Lung (tissue), 16 donors: ENCODE measurements around the gene TLL1. TPM values are rescaled to one million over a fixed set of nuclear protein-coding genes. Genes with fewer than 3 reads are reported as not detected.

Experiments
- ATAC-seq: fragments of 200-7000 bp; cut with Tn5 transposase; one replicate; pipeline ENCODE4 v1.9.1; 2020; ENCODE audit warnings: moderate number of reproducible peaks; ENCODE audit not compliant: insufficient read depth, low FRiP score
- DNase-seq, 3 donors: peaks; one replicate each; pipeline ENCODE4 v3.0.0-alpha.2; 2013 to 2017
- H3K27ac ChIP-seq, 2 donors: one replicate each; pipeline ENCODE4 v1.5.1; 2013; ENCODE audit warnings: mild to moderate bottlenecking in 2 of 2, moderate library complexity in 2 of 2, control low read depth in 1 of 2, inconsistent platforms in 1 of 2, low read depth in 1 of 2, low read length in 1 of 2
- H3K27me3 ChIP-seq, 3 donors: one replicate each; pipeline ENCODE4 v1.5.1; 2013; ENCODE audit warnings: low read length in 2 of 3; ENCODE audit not compliant: control insufficient read depth in 3 of 3, insufficient read depth in 3 of 3
- H3K36me3 ChIP-seq, 4 donors: one replicate each; pipeline ENCODE4 v1.5.1; 2013; ENCODE audit warnings: low read length in 4 of 4, mild to moderate bottlenecking in 1 of 4, moderate library complexity in 1 of 4; ENCODE audit not compliant: control insufficient read depth in 4 of 4, insufficient read depth in 4 of 4
- H3K4me1 ChIP-seq, 5 donors: one replicate each; pipeline ENCODE4 v1.5.1; 2013; ENCODE audit warnings: low read length in 5 of 5, mild to moderate bottlenecking in 2 of 5, moderate library complexity in 1 of 5; ENCODE audit not compliant: control insufficient read depth in 5 of 5, insufficient read depth in 5 of 5
- H3K4me3 ChIP-seq: one replicate; pipeline ENCODE4 v1.5.1; 2013; ENCODE audit warnings: mild to moderate bottlenecking, control low read depth, moderate library complexity
- H3K9ac ChIP-seq, 2 donors: one replicate each; pipeline ENCODE4 v1.5.1; 2013; ENCODE audit warnings: low read length in 2 of 2, control low read depth in 1 of 2; ENCODE audit not compliant: insufficient read depth in 1 of 2
- H3K9me3 ChIP-seq, 4 donors: one replicate each; pipeline ENCODE4 v1.5.1; 2013; ENCODE audit warnings: low read length in 3 of 4, mild to moderate bottlenecking in 1 of 4, moderate library complexity in 1 of 4; ENCODE audit not compliant: control insufficient read depth in 4 of 4, insufficient read depth in 3 of 4
- WGBS, 2 donors: extraction: QIAGEN DNeasy Blood & Tissue Kit; methylation state at CpG; one replicate each; pipeline ENCODE4 v1.1.7; 2013; 5-methylcytosine and 5-hydroxymethylcytosine counted together
- long read RNA-seq, 5 donors: transcript quantifications; one replicate each; lab custom pipeline, GENCODE V29; 2026
- polyA plus RNA-seq, 2 donors: library from polyadenylated mRNA; stranded (reverse); fragments of 200-250 nt; gene quantifications; one replicate each; pipeline ENCODE4 v1.2.1, GENCODE V29; 2013
- total RNA-seq, 2 donors: library from RNA; depleted of rRNA in 1 of 2; stranded (reverse); fragments of >200 nt in 1 of 2; gene quantifications; one replicate each; pipeline ENCODE4 v1.2.1, GENCODE V29; 2014 to 2021
- TF ChIP-seq, protein P1 (sequence below): IDR thresholded peaks from 2 replicates; pipeline ENCODE4 v1.5.1; 2012; ENCODE audit warnings: mild to moderate bottlenecking; ENCODE audit errors: control extremely low read depth, extremely low read depth
- donor health status: control.
- donor health status: control.
- donor health status: Bipolar disorder and iron deficiency.
- donor health status: healthy.
- donor health status: DM: yes; HTN: yes; CAD: no.

The TLL1 gene
- total RNA-seq (1 to 10 TPM; 2.7 to 5.7 TPM), polyA plus RNA-seq (1 to 10 TPM in 1 of 2 donors, under 1 TPM in 1; 0.93 to 1.1 TPM)
- long read RNA-seq, donor 1, full-length matches to known transcripts = 1 of 1 reads
- long read RNA-seq, donor 1, partial matches to known transcripts = 0 of 1 reads
- long read RNA-seq, donor 1, other reads (novel, unspliced or antisense) = 0 of 1 reads
- long read RNA-seq, donor 2 = 0 reads
- long read RNA-seq, donor 3 = 0 reads
- long read RNA-seq, donor 4 = 0 reads
- long read RNA-seq, donor 5 = 0 reads

DNA sequence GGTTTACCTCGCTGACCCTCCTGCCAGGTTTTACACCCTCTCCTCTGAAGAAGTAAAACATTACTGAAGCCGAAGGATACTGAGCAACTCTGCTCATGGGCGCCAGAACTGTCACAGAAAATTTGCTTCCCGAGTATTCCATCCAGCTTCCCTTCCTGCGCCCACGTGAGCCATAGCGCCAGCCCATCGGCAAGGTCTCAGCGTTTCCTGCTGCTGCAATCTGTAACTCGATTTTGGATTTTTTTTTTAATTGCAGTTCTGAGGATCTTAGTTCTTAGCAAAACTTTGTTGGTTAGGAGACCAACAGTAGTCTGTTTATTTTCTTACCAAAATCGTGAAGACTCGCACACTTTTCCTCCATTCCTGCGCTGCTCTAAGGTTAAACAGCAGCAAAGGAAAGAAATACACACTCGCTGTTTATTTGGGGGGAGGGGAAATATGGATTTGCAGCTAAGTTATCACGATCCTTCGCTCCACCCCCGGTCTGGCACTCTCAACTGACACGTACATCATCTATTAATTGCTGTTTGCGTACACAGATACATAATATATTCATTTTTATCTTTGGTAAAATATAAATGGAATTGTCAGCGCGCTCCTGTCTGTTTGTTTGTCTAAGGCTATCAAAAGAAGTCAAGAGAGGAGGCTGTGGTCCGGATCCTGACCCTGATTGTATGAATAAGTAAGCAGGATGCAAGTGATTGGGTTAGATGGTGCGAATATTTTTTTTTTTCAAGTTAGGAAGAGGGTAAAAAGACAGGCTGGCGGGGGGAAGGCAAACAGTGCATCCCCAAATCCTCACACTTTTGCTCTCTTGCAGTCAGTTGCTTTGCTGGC, at the start of gene TLL1:
Gene TLL1, plus strand, starts transcription at position 777 of the 837 bp plus-strand sequence. CDS start 668 bp downstream, outside the sequence.
- peaks cover 0 to 28% (median 8%) of the 10 kb centered on the region in 5 donors for H3K4me1 ChIP-seq
- ATAC-seq = no peak
- H3K36me3 ChIP-seq = no peaks in the 10 kb centered on the region
- H3K4me3 ChIP-seq = peak within 1 kb of the TSS; percentile 17
- peak within 1 kb of the TSS; percentile 27 to 70 for H3K27ac ChIP-seq
- peaks cover 0 to 65% (median 58%) of the 10 kb centered on the region in 3 donors for H3K27me3 ChIP-seq
- peaks cover 0 to 3% (median 0%) of the 10 kb centered on the region in 4 donors for H3K9me3 ChIP-seq
- no peak within 1 kb of the TSS for H3K9ac ChIP-seq
- TF ChIP-seq, protein P1, sequence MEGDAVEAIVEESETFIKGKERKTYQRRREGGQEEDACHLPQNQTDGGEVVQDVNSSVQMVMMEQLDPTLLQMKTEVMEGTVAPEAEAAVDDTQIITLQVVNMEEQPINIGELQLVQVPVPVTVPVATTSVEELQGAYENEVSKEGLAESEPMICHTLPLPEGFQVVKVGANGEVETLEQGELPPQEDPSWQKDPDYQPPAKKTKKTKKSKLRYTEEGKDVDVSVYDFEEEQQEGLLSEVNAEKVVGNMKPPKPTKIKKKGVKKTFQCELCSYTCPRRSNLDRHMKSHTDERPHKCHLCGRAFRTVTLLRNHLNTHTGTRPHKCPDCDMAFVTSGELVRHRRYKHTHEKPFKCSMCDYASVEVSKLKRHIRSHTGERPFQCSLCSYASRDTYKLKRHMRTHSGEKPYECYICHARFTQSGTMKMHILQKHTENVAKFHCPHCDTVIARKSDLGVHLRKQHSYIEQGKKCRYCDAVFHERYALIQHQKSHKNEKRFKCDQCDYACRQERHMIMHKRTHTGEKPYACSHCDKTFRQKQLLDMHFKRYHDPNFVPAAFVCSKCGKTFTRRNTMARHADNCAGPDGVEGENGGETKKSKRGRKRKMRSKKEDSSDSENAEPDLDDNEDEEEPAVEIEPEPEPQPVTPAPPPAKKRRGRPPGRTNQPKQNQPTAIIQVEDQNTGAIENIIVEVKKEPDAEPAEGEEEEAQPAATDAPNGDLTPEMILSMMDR = no peak
- WGBS, 2 donors = 5 to 6% methylated on average over 24 of the region's 24 CpGs
- DNase-seq = peak; percentile 25 to 51 (median 49)

DNA sequence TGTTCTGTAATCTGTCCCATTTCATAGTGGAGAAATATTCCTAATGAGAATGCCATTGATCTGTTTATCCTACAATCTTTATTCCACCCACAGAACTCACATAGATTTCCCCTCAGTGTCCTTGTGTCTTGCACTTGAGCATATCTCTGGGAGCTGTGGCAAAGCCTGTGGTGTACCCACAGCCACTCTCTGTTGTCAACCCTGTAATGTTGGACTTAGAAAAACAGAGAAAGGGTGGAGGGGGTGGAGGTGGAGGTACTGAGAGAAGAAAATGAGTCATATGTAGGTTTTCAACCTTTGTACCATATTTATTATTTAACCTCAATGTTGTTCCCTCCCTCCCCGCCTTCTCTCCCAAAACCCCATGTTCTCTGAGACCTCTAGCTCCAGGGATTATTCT, 46.9 kb upstream of the TLL1 start:
- no peaks in the 10 kb centered on the region for H3K4me1 ChIP-seq

DNA sequence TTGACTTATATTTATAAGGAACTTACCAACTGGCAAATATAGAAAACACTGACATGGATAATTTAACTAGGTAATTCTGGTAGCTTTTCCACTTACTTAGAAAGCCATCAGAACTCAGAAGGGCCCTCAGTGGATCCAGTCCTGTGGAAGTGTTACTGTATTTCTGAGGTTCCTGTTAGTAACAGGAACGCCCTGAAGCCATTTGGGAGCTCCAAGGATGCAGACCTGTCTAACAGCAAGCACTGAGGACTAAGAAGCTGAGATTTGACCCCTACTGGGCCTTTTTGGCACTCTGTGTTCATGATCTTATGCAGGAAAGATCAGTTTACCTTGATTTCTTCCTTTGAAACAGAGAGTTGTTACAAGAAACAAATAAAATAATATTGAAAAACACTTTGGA, 46.0 kb upstream of the TLL1 start:
- Histone ChIP-seq H3K4me1 (no peaks in the 10 kb centered on the region), H3K27ac (no peak overlapping the region), H3K36me3 (no peaks in the 10 kb centered on the region), H3K27me3 (no peaks in the 10 kb centered on the region), H3K9me3 (no peaks in the 10 kb centered on the region), H3K9ac (no peak overlapping the region), H3K4me3 (no peak overlapping the region)
- WGBS, 2 donors = 76 to 82% methylated on average over 1 of the region's 1 CpG
- no peak for ATAC-seq
- TF ChIP-seq, protein P1 = no peak
- no peak for DNase-seq

More for the DNA sequence above, 46.9 kb upstream of the TLL1 start:
- TF ChIP-seq, protein P1 = no peak
- H3K27me3 ChIP-seq = no peaks in the 10 kb centered on the region
- no peaks in the 10 kb centered on the region for H3K36me3 ChIP-seq
- 93 to 97% methylated on average over 1 of the region's 1 CpG for WGBS, 2 donors
- no peak for ATAC-seq
- H3K27ac ChIP-seq = no peak overlapping the region
- no peaks in the 10 kb centered on the region for H3K9me3 ChIP-seq
- H3K4me3 ChIP-seq = no peak overlapping the region
- no peak for DNase-seq
- H3K9ac ChIP-seq = no peak overlapping the region
